CD4-positive, alpha-beta T cell treated with Interleukin-21 for 1 hour (primary cell): ENCODE measurements around the gene DMTF1.
A peak's percentile ranks its signal among the peaks of the same experiment; 100 is the strongest.

Source experiments
- DNase-seq: peaks from one replicate; pipeline ENCODE4 v3.0.0-alpha.2; 2020

The DMTF1 gene

GRCh38 chr7:87148332-87148955 is 3.8 kb upstream of the DMTF1 start:
- DNase-seq, result peak; percentile 39

- DNase-seq, result no peak
Observed at GRCh38 chr7:87151002-87151728, 1.1 kb upstream of the DMTF1 start.

GRCh38 chr7:87151729-87152111 is 533 bp upstream of the DMTF1 start:
- DNase-seq, result no peak

- DNase-seq, result peak; percentile 41
Observed at GRCh38 chr7:87152897-87153641, 816 bp downstream of the DMTF1 start.

- DNase-seq, result no peak
Observed at GRCh38 chr7:87154166-87154565, 1.9 kb downstream of the DMTF1 start.

- DNase-seq, result no peak
Observed at GRCh38 chr7:87154569-87154968, 2.3 kb downstream of the DMTF1 start.

- no peak for DNase-seq
Observed at GRCh38 chr7:87155788-87156187, 3.5 kb downstream of the DMTF1 start.

- DNase-seq, result no peak
Observed at GRCh38 chr7:87156709-87157108, 4.5 kb downstream of the DMTF1 start.

DNA sequence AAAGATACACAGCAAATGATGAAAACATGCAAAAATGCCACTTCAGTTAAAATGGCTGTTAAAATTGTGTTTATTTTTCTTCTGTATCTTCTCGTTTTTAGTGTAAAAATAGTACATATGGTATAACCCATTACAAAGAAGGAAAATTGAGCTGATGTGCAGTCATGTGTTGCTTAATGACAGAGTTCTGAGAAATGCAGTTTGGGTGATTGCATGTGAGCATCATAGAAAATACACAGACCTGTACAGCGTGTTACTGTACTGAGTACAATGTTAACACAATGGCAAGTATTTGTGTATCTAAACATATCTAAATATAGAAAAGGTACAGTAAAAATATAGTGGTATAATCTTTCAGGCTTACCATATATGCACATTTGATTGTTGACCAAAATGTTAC is 7.3 kb downstream of the DMTF1 start:
- no peak for DNase-seq

GRCh38 chr7:87164433-87164832 is 12.2 kb downstream of the DMTF1 start:
- DNase-seq, result no peak

- no peak for DNase-seq
Observed at GRCh38 chr7:87170828-87171227, 18.6 kb downstream of the DMTF1 start.

- no peak for DNase-seq
Observed at GRCh38 chr7:87171282-87171934, 19.2 kb downstream of the DMTF1 start.

DNA sequence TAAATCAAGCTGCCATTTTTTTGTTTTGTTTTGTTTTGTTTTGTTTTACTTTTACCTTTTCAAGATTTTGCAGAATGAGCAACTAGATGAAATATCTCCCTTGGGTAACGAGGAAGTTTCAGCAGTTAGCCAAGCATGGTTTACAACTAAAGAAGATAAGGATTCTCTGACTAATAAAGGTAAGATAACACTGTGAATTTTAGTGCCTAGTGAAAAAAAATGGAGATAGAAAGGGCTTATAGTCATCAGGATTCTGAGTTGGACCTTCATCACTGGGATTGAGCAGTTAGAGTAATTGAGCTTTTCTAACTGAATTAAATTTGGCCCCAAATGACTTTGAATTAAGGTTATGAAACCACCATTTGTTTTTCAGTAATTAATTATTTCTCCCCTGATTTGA is 21.2 kb downstream of the DMTF1 start:
- DNase-seq, result no peak

- DNase-seq, result no peak
Observed at GRCh38 chr7:87178320-87178719, 26.1 kb downstream of the DMTF1 start.

DNA sequence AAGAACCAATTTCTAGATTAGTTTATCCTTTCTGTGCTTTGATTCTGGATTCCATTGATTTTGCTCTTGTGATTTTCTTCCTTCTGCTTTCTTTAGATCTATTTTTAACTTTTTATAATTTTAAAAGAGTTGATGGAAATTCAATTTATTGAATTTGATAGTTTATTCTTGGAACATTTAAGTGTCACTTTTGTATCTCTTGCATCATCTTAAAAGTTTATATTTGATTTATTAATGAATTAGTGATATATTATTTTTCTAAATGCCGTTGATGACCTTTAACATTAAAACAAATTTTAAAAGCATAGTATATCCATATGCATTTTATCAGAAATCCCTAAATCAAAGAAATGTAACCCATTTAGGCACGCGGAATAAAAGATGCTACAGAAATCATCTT is 26.9 kb downstream of the DMTF1 start:
- DNase-seq, result no peak

DNA sequence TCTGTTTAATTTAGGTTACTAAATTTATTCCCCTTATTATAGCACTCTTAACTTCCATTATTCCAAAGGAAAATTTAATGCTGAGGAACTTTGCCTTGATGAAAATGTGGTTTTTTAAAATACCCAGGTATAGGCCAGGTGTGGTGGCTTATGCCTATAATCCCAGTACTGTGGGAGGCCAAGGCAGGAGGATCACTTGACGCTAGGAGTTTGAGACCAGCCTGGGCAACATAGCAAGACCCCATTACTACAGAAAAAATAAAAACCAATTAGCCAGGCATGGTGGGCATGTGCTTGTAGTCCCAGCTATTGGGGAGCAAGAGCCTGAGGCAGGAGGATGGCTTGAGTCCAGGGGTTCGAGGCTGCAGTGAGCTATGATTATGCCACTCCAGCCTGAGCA is 34.9 kb downstream of the DMTF1 start:
- DNase-seq, result no peak

DNA sequence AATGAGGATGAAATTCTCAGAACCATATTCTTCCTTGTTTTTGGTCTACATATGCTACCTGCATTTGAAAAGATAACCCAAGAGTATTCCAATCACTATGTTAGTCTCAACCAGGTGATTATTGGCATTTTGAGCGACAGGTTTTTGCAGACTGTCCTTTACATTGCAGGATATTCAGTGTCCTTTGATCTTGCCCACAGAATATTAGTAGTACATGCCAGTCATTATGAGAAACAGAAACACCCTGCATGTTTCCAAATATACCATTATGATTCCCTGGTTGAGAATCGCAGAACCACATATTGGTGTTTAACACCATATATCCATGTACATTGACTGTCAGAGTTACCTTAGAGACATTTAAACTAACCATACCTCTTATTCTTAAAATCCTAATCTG is 36.7 kb downstream of the DMTF1 start:
- DNase-seq, result no peak

DNA sequence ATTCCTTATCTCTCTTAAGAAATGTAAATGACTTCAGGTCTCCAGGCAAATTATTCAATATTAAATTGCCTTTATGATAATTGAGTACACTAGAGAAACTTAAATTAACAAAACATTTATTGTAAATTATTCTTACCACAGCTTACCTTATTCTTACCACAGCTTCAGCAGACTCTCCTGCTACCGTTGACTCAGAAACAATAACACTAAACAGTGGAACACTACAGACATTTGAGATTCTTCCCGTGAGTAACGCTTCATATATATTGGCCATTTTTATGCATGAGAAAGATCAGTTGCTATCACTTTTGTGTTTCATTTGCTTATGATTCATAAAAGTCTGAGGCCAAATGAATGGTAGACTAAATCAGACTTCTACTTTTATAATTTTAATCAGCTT is 38.5 kb downstream of the DMTF1 start:
- DNase-seq, result no peak

DNA sequence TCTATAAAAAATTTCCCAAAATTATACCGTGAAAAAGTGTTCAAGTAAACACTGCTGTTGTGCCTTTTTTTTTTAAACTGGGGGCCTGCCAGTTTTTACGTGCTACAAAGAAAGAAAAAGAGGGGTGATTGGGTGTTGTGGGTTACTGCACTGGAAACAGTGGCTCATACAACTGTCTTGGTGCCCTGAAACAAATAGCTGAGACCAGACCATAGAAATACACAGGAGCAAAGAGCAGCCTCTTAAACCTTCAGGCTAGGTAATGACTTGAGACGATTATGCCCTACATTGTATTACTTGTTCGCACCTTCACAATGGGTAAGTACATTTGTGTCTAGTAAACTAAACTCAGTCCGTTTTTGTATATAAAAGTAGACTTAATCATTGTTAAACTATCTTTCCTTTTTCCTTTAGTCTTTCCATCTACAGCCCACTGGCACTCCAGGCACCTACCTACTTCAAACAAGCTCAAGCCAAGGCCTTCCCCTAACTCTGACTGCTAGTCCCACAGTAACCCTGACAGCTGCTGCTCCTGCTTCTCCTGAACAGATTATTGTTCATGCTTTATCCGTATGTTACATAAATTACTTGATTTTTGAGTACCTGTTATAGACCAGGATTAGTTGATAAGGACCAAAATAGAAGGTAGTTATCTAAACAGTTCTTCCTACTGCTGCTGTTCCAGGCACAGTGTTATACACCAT is 40.7 kb downstream of the DMTF1 start:
- no peak for DNase-seq

DNA sequence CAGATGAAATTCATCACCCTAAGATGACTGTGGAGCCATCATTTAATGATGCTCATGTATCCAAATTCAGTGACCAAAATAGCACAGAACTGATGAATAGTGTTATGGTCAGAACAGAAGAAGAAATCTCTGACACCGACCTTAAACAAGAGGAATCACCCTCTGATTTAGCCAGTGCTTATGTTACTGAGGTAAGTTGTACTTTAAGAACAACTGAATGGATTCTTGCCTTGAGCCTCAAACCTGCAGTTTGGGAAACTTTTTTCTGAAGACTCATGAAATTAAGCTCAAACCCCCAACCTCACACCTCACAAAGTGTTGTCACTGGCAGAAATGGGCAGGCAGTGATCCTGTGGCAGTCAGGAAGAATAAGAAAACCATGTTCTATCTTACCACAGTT is 41.7 kb downstream of the DMTF1 start:
- no peak for DNase-seq

DNA sequence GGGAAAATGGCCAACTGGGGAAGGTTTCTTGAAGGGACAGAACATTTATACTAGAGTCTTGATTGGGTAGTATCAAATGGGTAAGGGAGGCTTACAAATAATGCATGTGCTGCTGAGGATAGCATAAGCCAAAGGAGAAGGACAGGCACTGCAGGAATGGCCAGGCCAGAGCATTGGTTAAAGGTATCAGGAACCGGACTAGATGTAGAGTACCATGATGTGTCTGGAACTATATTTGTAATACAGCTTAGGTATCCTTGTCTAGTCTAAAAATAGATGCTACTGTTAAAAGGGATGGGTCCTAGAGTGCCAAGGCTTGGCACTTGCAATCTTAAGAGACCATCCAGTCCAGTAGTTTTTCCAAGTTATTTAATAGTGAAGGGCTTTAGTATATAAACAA is 47.0 kb downstream of the DMTF1 start:
- DNase-seq, result no peak

- no peak for DNase-seq
Observed at GRCh38 chr7:87199700-87200450, 47.6 kb downstream of the DMTF1 start.
